HG02870 (cell line): Measurements from ENCODE around the gene LINC01488.

Experiments
- ATAC-seq: cut with Tn5 transposase; IDR thresholded peaks from one replicate; pipeline ENCODE4 v1.9.1; 2021; ENCODE audit warnings: mild to moderate bottlenecking, moderate library complexity; ENCODE audit not compliant: unreplicated experiment

LINC01488 gene

DNA sequence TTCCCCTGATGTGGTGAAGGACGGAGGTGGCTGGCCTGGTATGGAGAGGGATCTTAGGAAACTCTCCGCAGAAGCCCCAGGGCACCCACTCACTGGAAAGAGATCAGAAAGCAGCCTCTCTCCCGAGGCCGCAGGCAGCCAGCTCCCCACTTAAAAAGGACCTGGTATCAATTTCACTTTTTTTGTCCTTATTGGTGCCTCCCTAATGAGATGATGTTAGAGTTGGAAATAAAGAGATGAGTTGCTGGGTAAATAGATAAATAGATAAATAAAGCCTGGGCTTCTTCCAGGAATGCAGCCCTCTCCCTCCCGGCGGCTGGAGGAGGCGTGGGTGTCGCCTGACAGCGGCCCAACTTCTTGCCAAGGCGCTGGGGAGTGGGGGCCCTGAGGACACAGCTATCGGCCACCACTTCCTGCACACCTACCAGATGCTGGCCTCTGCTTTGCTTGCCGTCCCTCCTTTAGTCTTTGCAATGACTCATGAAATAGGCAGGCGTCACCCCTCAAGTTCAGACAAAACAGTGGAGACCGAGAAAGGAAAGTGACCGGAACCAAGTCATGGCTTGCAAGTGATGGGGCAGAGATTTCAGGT, 42.9 kb downstream of the LINC01488 start:
- ATAC-seq = no peak

DNA sequence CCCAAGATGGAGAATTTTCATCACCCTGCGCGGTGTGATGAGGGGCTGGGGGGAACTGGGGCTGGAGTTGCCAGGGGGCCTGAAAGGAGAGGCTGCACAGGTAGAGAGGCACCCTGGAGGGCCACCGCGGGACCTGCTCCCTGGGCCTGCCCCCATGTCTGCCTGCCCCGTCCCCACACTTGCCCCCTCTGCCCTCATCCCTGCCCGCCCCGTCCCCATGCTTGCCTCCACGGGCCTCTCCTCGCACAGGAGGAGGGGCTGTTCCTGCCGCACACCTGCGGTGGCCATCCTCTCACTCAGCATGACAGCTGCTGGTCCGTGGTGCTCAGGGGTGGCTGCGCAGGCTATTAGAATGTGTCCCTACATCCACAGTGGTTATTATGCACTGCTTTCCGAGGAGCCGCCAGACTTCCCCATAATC, 43.5 kb downstream of the LINC01488 start:
- ATAC-seq = no peak

DNA sequence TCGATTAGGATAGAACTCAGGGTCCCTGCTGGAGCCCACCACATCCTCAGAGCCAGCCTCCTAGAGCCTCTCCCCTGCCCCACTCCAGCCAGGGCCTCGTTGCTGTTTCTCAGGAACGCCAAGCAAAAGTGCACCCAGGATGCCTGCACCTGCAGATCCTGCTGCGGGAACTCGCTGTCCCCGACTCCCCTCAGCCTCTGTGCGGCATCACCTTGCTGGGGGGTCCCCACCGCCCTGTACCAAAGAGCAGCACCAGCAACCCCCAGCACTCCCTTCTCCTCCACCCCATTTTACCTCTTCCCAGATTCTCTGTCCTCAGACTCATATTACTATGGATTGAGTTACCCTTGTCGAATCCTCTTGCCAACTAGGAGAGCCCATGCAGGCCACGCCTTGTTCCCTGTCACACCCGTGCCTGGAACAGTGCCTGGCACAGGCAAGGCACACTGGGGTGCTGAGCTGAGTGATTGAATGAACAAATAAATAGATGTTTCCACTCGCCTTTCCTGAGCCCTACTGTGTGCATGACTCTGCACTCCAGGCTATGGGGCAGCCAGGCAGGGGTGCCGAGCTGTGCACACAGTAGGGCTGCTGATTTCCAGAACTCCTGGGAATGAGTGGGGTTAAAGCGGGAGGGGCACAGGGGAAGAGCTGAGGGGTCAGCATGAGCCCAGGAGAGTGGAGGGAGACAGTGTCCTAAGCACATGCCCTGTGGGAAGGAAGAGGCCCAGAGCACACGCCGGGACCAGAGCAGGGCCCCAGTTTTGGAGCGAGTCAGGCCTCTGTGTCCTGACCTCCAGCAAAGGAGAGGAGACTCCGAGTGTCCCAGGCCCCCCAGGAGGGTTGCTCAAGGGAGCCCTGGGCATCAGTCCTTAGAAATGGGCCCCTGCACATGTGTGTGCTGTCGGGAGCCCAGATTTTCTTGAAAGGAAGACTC, 44.3 kb downstream of the LINC01488 start:
- ATAC-seq = no peak

DNA sequence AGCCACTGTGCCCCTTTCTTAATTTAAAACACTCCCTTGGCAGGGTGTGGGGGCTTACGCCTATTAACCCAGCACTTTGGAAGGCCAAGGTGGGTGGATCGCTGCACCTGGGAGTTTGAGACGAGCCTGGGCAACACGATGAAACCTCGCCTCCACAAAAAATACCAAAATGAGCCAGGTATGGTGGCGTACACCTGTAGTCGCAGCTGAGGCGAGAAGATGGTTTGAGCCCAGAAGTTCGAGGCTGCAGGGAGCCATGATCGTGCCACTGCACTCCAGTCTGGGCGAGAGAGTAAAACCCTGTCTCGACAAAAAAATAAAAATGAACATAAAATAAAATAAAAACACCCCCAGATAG, 45.0 kb downstream of the LINC01488 start:
- no peak for ATAC-seq

DNA sequence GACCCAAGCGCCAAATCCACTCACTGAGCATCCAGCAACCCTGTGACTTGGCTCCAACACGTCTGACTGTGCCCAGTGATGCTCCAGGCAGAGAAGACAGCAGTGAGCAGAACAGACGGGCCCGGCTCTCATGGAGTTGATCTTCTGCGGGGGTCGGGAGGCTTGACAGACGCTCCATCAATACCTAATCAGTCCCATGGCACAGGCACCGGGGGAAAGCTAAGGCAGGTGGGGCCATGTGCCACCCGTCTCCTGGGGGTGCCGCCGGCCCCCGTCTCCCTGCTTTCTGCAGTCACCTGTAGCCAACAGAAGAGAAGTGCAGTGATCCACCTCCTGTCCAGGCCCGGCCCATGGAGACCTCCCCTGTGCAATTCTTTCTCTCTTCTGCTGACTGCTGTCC, 47.5 kb downstream of the LINC01488 start:
- ATAC-seq = no peak

GRCh38 chr11:69530278-69531070, 49.0 kb downstream of the LINC01488 start:
- no peak for ATAC-seq

GRCh38 chr11:69531071-69531716, 49.7 kb downstream of the LINC01488 start:
- ATAC-seq = no peak

DNA sequence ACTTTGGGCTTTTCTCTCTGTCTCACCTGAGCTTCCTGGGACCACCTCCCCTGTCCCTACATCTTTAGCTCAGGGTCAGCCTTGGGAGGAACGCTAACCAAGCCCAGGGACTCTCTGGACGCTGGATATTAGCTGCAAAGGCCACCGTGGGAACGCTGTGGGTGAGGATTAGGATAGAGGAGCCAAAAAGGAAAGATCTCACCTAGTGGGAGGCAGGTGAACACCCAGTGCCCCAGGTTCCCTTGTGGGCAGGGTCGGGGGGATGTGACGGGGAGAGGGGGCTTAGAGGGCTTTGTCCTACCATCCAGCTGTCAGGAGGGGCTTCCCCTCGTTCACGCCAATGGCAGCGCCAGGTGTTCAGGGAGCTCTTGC, 50.2 kb downstream of the LINC01488 start:
- ATAC-seq = no peak

- ATAC-seq = no peak
Measured at GRCh38 chr11:69533296-69534165, 52.1 kb downstream of the LINC01488 start.

GRCh38 chr11:69534166-69534530, 52.7 kb downstream of the LINC01488 start:
- no peak for ATAC-seq

DNA sequence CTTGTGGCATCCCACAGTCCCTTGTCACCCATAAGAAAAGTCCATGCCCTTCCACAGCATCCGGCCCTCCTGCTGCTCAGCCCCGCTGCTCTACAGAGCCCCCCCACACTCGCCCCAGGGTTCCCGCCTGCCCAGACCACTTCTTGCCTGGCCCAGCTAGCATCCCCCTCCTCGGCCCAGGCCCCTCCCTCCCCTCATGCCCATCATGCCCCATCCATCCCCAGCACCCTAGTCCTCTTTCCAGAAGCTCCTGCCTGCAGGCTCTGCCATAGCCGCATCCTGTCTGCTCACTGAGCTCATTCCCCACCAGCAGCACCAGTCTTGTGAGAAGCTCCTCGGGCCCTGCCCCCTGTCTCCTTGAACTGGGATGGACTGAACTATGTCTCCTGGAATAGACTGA, 54.4 kb downstream of the LINC01488 start:
- ATAC-seq = no peak

DNA sequence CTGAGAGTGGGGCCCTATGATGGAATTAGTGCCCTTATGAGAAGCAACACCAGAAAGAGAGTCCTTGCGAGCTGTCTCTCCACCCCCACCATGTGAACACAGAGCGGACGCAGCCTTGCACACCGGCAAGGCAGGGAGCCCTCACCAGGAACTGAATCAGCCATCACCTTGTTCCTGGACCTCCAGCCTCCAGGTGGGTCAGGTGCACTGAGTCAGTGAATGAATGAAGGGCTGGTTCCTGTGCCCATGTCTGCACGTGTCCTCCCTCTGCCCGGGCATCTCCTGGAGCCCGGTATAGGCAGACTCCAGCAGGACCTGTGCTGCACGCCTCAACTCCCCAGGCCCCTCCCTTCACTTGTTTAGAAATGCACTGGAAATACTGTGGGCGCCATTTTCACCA, 54.9 kb downstream of the LINC01488 start:
- no peak for ATAC-seq

DNA sequence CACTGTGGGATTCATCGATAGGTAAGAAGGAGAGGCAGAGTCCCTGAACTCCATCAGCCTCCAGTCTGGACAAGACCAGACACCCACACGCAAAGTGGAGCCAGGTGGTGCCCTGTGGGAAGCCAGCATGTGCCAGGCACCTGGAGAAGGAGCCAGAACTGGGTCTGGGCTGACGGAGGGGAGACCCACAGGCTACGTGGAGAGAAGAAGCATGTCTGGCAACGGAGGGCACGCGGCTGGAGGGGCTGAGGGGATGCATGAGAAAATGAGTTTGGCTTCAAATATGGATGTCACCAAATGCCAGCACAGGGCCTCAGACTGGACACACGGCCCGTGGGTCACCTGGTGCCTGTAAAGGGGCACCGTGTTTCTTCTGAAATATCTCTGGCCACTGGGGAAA, 55.7 kb downstream of the LINC01488 start:
- no peak for ATAC-seq

DNA sequence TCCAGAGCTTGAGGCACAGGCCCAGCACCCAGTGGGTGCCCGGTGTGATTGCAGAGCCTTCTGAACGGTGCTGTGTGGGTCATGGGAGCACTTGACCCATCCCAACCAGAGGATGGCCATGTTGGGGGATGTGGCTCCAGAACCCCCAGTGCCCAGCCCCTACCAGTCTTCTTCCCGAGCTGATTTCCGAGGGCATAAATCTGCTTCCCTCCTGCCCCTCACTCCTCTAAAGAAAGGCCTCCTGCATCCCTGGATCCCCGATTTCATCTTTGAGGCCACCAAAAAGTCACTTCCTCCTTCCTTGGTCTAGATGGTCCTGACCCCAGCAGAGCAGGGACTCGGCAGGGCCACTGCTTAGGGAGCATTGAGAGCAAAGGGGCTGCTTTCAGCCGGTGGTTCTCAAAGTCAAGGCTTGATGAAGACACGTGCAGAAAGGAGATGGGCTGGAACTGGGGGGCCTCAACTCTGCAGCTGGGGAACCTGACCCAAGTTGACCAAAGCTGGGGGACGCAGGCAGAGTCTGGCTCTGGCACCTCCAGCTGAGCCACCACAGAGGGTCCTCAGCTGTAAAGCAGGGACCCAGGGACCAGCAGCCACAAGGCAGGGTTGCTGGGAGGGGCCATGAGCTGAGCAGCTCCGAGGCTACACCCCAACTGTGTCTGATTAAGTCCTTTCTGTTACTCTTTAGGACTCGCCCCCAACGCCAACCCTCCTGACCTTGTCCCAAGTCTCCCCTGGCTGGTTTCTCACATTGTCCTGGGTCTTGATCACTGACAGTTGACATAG, 56.6 kb downstream of the LINC01488 start:
- ATAC-seq = no peak

GRCh38 chr11:69538854-69539253, 57.4 kb downstream of the LINC01488 start:
- ATAC-seq = no peak

DNA sequence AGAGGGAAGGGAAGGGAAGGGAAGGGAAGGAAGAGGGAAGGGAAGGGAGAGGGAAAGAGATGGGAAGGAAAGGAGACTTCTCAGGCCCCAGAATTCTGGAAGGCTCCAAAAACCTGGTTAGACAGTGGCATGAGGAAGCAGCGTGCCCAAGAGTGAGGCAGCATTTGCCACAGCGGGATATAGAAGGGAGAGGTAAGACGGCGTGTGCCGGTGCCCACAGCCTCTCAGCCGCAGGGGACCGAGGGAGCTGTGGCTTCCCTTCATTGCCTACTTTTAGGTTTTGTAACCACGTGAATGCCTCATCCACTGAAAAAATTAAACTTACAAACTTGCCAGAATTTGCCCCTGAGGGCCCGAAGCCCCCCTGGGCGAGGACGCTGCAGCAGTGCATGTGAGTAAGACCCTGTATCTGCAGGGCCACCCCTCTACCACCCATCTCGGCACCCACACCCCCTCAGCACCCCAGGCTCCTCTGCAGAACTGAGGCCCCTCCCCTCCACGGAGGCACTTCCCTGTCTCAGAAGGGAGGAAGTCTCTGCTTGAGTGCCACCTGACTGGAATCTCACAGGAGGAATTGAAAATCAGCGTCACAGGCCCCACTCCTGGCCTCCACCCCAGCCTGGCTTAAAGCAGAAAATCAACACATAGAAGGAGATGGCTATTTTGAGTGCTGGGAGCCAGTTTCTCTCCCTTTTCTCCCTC, 58.1 kb downstream of the LINC01488 start:
- no peak for ATAC-seq

- ATAC-seq = no peak
Measured at GRCh38 chr11:69540118-69541000, 58.9 kb downstream of the LINC01488 start.

DNA sequence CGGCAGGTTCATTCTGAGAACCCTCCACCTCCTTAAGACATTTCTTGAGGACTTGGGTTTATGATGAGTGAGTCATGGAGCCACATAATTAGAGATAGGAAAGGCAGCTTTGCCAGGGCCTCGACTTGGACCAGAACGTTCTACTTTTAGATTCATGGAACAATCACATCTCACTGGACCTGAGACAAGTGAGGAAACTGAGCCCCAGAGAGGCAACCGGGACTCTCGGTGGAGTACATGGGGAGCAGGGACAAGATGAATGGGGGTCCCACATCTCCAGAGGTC, 59.5 kb downstream of the LINC01488 start:
- no peak for ATAC-seq
